GM18499 (cell line): ENCODE results near the gene AP3D1.
"Not testable (repeated sequence)": the region's sequence is repeated elsewhere in the genome, so short reads cannot be mapped to it uniquely, and the experiment has no call there.

Experiments used
- ATAC-seq: cut with Tn5 transposase; IDR thresholded peaks from one replicate; pipeline ENCODE4 v1.9.1; 2021; ENCODE audit warnings: moderate number of reproducible peaks; ENCODE audit not compliant: insufficient read depth, unreplicated experiment

AP3D1 gene

GRCh38 chr19:2091926-2092525 lies 59.3 kb downstream of the AP3D1 start:
- ATAC-seq: not testable (repeated sequence)

DNA sequence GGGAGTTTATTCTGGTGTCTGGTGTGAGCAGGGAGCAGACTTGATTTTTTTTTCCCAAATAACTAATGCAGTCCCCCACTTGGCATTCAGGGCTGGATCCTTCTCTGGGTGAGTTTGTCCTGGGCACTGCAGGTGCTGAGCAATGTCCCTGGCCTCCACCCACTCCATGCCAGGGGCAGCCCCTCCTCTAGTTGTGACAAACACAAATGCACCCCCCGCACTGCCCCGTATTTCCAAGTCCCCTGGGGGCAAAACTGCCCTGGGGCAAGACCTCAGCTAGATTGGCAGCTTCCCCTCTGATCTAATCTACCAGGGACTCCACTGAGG lies 61.7 kb downstream of the AP3D1 start:
- ATAC-seq: no peak

- ATAC-seq: no peak
Observed at GRCh38 chr19:2089001-2089711, 62.2 kb downstream of the AP3D1 start.

DNA sequence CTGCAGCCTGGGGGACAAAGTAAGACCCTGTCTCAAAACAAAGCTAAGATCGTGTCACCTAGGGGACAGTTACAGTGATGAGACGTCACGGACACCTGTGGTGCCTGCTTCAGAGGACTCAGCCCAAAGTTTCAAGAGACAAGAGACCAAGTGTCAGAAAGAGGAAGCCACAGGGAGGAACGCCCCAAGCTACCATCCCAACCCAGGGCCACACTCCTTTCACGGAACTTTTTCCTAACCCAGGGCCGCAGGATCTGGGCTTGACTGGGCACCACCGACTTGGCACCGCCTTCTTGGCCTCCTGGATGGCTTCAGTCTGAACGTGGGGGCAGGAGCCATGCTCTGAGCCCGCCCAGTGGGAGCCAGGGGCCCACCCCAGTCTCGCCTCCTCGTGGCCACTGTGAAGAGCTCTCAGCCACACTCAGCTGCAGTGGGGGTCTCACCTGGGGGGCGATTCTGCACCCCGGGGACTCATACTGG lies 63.7 kb downstream of the AP3D1 start:
- ATAC-seq: no peak

DNA sequence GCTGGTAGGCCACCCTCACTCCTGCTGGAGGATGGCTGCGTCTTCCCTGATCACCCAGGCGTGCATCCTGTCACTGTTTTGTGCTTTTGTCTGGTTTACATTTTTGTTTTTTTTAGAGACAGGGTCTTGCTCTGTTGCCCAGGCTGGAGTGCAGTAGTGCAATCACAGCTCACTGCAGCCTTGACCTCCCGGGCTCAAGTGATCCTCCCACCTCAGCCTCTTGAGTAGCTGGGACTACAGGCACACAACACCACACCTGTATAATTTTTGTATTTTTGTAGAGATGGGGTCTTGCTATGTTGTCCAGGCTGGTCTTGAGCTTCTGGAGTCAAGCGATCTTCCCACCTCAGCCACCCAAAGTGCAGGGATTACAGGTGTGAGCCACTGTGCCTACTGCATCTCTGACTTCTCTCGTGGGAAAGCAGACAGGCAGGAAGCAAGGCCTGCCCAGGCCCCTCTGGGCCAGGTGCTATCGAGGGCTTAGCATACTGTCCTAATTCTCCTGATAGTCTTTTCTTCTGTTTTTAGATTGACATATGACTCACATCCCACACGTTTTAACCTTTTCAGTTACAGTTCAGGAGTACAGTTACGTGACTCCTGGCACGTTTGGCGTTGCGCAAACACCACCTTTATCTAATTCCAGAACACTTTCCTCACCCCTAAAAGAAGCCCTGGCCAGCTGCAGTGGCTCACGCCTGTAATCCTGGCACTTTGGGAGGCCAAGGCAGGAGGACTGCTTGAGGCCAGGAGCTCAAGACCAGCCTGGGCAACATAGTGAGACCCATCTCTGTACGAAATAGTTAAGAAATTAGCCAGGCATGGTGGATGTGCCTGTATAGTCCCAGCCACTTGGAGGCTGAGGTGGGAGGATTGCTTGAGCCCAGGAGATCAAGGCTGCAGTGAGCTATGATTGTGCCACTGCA lies 64.4 kb downstream of the AP3D1 start:
- ATAC-seq: not testable (repeated sequence)

GRCh38 chr19:2084993-2085720 lies 66.2 kb downstream of the AP3D1 start:
- ATAC-seq: no peak

DNA sequence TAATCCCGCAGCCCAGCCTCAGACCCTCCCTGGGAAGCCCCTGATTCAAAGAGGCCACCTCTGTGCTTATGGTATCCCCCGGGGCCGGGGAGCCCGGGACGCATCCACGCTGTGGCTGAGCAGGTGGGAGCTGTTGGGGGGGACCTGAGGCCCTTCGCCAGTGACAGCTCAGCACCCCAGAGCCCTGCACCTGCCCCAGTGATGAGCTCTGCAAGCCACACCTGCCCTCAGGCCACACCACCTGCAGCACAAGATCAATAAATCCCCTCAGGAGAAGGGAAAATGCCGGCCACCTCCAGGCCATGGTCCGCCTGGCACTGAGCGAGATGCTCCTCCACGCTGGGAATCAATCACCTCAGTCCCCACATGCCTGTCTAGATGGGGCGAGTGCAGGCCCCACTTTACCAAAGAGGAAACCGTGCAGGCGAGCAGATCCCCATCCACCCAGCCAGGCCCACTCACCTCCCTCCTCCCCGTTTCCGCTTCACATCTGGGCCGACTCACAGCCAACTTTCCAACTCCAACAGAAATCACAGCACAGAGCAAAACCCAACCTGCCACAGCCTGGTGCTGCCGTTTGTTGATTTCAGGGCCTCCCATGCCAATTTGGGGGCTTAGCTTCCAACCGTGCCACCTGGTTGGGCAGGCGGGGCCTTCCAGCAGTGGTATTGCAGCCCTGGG lies 68.1 kb downstream of the AP3D1 start:
- ATAC-seq: no peak

DNA sequence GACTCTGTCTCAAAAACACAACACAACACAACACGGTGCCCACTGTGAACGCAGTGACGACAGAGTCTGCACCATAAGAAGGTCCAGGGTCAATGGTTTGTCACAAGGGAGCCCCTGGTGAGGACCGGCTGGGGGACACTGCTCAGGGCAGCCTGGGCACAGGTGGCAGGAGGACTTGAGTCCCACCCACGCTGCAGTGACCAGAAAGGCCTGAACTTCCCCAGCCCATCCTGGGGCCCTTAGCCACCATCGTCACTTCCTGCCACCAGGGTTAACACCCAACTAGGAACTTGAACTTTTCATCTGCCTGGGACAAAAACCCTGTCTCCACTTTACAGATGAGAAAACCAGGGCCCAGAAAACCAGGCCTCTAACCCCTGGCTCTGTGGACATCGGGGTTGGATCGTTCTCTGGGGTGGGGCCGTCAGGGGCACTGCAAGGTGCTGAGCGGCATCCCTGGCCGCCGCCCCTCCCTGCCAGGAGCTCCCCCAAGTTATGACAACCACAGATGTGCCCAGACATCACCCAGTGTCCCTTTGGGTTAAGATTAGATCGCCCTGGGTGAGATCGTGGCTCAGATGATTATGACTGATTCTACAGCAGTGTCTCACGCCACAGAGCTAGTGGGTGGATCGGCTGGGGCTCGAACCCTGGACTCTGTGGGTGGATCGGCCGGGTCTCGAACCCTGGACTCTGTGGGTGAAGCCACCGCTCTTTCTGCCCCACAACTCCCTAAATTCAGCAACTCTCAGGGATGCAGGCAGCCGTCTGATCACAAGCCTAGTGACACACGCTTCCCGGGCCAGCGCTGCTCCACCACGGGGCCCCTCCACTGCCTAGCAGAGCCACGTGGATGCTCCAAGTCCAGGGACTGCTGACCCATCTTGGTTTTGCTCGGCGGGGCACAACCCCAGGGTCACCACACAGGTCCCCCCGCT lies 69.2 kb downstream of the AP3D1 start:
- ATAC-seq: no peak

- no peak for ATAC-seq
Observed at GRCh38 chr19:2080336-2080988, 70.9 kb downstream of the AP3D1 start.

- no peak for ATAC-seq
Observed at GRCh38 chr19:2079865-2080301, 71.5 kb downstream of the AP3D1 start.

DNA sequence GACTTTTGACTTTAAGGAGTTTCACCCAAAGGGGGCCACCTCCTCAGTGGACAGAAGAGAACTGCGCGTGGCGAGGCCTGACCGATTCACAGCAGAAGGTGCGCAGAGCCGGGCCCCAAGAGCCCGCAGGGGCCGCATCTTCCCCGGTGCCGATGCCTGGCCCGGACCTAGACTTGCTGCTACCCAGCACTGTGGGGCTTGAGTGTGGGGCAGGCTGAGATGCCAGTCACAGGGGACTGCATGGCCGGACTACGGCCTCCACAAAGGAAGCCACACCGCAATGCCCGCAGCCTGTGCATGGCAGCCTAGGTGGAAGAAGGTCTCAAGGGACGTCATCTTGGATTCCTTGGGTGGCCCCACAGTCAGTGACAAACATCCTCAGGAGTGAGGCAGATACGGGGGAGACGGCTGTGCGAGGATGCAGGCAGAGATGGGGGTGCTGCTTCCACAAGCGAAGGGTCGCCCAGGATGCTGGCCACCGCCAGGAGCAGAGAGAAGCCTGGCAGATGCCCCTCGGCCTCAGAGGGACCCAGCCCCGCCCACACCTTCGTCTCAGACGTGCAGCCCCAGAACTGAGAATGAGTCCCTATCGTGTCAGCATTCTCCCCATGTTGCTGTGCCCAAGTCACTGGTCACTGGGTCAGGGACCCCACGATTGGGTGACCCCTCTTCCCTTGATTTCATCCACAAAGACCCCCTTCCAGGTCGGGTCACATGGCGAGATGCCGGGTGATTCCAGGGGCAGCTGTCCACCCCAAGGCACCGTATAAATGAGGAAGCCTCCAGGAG lies 72.1 kb downstream of the AP3D1 start:
- no peak for ATAC-seq

DNA sequence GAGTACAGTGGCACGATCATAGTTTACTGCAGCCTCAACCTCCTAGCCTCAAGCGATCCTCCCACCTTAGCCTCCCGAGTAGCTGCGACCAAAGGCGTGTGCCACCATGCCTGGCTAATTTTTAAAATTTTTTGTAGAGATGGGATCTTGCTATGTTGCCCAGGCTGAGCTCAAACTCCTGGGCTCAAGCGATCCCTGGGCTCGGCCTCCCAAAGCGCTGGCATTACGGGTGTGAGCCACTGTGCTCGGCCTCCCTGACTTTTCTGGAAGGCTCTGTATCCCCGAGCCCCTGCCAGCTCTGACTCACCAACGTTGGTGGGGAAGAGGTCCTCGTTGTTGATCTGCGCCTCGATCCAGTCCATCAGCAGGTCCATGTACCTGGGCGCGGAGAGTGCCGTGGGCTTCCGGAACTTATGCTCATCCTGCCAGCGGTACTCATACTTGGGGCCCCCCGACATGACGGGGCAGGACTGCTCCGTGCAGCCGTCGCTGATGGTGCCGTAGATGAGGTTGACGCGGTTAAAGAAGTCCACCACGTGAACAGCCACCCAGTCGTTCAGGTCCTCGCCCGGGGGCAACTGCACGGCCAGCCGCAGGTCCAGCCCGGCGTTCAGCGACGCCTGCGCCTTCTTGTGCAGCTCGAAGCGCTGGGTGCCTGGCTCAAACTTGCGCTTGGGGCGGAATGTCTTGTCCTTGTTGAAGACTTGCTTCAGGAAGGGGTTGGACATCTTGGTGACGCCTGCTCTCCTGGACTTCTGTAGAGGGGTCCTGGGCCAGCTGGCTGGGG lies 73.3 kb downstream of the AP3D1 start:
- no peak for ATAC-seq

DNA sequence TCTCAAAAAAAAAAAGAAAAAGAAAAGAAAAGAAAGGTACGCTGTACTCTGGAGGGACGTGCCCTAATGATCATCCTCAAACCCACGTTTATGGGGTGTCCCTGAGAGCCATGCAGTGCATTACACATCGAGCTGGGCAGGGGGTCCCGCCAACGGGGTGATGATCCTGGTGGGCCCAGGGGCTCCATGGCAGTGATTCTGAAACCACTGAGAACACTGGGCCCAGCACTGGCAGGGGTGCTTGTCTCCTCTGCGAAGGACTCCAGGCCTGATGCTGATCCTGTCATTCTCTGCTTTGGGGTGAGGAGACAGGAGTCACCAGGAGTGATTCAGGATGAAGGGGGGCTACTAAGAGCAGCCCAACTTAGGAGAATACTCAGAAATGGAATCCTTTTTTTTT lies 74.0 kb downstream of the AP3D1 start:
- ATAC-seq: no peak

DNA sequence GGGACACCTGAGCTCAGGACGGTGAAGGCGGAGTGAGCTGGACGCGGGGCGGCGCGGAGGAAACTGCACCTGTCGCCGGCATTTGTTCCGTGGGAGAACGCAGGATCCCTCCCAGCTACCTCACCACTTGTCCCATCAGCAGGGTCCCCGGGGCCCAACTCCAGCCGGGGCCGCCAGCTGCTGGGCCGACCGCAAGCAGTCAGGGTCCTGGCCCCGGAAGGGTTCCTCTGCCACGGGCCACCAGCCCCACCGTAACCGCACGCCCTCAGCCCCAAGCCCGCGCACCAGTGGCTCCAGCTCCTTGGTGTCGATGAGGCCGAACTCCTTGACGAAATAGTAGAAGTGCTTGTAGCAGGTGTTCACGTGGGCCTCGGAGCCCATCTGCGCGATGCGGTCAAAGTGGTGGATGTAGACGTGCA lies 74.8 kb downstream of the AP3D1 start:
- ATAC-seq: no peak

DNA sequence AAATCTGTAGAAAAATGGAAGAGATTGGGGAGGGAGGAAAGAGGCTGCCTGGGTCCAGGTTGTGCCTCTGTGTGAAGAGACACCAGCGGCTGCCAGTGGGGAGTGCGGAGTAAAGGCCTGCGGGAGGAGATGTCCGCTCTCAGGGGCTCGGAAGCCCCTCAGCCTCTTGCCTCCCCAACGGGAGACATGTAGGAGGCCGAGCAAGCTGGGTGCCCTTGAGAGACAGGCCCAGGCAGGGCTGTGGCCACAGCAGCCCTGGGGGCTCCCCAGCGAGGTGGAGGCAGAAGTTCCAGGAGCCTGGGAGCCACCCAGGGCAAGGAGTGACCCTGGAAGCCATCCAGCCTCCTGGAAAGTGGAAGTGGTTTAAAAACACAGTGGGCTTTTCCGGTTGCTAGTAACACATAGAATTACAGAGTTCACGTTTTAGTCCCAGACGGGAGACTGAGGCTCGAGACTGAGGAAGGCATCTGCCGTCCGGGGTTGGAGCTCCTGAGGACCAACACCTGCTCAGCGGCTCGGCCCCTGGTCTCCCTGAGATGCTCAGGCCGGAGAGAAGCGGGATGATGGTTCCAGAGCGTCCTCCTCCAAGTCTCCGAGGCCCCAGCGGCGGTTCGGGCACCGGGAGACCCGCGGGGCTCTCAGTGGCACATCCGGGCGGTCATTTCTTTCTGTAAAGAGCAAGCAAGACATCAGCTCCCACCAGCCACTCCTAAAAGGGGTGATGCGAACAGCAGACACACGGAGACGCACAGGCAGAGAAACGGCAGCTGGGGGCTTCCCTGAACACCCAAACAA lies 78.4 kb downstream of the AP3D1 start:
- ATAC-seq: no peak
